NK-92 (cell line): Measurements from ENCODE around the gene PLIN3.
"Not testable (repeated sequence)": the region's sequence is repeated elsewhere in the genome, so short reads cannot be mapped to it uniquely, and the experiment has no call there.

Experiments
- DNase-seq: peaks from one replicate; lab custom pipeline; 2025; ENCODE audit not compliant: unreplicated experiment; lab: John Stamatoyannopoulos, UW

The PLIN3 gene

DNA sequence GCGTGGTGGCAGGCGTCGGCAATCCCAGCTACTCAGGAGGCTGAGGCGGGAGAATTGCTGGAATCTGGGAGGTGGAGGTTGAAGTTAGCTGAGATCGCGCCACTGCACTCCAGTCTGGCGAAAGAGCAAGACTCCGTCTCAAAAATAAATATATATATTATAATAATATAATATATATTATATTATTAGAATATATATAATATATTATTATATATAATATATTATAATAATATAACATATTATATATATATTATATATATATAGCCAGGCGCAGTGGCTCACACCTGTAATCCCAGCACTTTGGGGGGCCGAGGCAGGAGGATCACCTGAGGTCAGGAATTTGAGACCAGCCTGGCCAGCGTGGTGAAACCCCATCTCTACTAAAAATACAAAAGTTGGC lies 25.5 kb upstream of the PLIN3 start:
- DNase-seq, result not testable (repeated sequence)

DNA sequence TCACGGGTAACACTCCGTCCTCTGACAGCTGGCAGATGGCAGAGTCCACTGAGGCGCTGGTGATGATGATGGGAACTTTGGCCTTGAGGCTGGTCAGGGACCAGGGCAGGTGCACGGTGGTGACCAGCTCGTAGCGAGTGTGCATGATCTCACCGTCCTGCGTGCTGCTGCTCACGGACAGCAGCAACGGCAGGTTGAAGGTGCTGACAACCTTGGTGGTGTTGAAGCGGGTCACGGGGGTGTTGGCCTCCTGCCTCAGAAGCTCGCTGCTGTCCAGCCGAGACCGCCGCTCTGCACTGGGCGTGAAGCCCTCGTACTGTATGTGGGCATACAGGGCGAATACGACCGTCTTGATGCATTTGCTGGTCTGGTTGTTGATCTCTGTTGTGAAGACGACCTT lies 23.6 kb upstream of the PLIN3 start:
- no peak for DNase-seq

DNA sequence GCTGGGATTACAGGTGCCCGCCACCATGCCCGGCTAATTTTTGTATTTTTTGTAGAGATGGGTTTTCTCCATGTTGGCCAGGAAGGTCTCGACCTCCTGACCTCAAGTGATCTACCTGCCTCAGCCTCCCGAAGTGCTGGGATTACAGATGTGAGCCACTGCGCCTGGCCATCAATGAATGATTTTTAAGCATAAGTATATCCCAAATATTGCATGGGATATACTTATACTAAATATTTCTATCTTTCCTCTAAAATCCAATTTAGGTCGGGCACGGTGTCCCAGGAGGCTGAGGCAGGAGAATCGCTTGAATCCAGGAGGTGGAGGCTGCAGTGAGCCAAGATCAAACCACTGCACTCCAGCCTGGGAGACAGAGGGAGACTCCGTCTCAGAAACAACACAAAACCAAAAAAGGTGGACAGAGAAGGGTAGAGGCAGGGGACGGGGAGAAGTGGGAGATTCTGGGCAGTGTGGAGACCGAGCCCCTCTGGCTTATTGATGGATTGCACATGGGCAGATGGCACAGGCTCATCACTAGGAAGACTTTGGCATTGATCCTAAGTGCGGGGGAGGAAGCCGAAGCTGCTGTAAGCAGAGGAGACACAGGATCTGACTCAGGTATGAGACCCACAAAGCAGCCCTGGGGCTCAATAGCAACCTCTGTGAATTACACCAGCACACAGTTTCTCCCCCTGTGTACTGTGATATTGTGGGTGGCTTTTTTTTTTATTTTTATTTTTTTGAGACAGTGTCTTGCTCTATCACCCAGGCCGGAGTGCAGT lies 21.8 kb upstream of the PLIN3 start:
- no peak for DNase-seq

DNA sequence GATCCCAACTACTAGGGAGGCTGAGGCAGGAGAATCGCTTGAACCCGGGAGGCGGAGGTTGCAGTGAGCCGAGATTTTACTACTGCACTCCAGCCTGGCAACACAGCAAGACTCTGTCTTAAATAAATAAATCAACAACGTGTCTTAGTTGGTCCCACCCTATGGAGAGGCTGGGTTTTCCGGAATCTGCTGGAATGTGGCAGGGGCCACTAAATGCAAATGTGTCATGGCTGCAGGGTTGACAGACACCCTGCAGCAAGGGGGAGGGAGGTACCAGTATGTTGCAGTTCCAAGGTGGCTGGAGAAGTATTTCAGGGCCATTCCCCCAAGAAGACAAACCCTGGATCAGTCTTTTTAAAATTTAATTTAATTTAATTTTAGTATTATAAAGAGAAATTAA lies 20.3 kb upstream of the PLIN3 start:
- not testable (repeated sequence) for DNase-seq

DNA sequence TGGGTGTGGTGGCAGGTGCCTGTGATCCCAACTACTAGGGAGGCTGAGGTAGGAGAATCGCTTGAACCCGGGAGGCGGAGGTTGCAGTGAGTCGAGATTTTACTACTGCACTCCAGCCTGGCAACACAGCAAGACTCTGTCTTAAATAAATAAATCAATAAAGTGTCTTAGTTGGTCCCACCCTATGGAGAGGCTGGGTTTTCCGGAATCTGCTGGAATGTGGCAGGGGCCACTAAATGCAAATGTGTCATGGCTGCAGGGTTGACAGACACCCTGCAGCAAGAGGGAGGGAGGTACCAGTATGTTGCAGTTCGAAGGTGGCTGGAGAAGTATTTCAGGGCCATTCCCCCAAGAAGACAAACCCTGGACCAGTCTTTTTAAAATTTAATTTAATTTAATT lies 17.5 kb upstream of the PLIN3 start:
- DNase-seq, result not testable (repeated sequence)

DNA sequence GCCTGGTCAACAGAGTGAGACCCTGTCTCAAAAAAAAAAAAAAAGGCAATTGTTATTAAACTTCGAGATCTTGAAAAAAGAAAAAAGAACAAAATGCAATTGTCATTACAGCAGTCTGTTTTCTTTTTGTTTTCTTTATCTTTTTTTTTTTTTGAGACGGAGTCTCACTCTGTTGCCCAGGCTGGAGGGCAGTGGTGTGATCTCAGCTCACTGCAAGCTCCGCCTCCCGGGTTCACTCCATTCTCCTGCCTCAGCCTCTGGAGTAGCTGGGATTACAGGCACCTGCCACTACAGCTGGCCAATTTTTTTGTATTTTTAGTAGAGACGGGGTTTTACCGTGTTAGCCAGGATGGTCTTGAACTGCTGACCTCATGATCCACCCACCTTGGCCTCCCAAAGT lies 15.4 kb upstream of the PLIN3 start:
- not testable (repeated sequence) for DNase-seq

DNA sequence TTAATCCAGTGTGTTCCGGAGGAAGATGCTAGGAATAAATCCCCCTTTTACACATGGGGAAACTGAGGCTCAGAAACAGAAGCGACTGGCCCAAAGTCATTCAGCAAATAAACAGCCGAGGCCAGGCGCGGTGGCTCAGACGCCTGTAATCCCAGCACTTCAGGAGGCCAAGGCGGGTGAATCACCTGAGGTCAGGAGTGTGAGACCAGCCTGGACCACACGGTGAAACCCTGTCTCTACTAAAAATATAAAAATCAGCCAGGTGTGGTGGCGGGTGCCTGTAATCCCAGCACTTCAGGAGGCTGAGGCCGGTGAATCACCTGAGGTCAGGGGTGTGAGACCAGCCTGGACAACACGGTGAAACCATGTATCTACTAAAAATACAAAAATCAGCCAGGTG lies 11.6 kb upstream of the PLIN3 start:
- DNase-seq, result no peak

DNA sequence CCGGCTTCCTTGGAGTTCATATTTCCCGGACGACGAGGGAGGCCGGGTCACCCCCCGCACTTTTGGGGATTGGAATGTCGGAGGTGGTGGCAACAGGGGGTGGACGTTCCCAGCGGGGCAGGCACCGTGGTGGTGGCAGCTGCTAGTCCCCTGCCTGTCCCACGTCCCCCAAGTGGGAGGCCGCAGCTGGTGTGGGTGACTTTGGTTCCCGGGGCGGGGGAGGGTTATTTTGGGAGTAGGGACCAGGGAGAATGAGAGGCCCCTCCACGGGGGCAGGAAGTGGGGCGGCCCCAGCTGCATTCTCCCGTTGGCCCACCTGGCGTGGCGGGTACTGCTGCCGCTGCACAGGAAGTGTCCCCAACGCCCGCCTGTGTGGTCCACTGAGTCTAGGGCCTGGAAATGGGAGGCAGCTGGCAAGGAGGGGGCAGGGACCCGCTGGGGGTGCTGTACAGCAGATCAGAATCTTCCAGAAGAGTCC lies 11.1 kb upstream of the PLIN3 start:
- no peak for DNase-seq

DNA sequence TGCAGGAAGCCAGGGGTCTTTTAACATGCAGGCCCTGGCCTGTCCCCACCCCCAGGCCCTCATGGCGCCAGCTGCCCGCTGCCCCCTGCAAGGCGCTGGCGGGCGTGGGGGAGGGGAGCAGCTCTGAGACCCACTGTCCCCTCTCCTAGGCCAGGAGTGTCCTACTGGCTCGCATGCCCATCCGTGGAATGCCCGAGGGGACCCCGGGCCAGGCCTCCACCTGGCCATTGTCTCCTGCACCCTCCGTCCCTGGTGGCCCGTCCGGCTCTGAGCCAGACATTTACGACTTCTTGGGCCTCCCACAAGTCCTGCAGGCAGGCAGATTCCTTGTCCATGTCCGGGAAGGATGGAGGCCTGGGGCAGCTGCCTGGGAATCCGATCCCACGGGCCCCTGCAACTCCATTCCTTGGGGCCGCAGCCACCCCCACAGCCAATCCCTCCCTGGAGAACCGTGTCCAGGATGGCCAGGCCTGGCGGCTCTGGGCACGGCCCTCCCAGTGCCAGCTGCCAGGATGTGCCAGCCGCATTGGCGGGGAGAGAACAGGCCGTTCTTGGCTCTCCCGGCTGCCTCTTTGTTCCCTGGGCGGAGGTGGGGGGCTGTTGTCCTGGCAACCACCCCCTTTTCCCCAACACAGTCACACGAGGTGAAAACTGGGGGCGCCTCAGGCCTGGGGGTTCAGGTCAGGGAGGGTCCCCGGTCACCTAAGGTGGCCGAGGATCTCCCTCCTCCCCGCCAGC lies 10.5 kb upstream of the PLIN3 start:
- DNase-seq, result no peak

DNA sequence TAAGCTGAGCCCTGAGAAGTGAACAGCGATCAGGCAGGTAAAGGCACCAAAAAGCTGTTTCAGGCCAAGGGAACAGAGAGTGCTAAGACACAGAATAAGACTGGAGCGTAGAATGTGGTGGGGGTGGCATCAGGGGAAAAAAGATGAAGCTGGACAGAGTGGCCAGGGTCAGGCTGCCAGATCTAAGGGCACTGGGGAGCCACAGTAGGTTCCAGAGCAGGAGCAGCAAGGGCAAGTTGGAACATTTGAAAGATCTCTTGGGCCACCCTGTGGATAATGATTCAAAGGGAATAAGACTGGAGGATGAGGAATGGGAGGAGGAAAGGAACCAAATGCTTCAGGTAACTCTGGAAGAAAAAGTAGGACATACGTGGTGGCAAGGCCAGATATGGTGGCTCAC lies 6.5 kb upstream of the PLIN3 start:
- DNase-seq, result no peak

DNA sequence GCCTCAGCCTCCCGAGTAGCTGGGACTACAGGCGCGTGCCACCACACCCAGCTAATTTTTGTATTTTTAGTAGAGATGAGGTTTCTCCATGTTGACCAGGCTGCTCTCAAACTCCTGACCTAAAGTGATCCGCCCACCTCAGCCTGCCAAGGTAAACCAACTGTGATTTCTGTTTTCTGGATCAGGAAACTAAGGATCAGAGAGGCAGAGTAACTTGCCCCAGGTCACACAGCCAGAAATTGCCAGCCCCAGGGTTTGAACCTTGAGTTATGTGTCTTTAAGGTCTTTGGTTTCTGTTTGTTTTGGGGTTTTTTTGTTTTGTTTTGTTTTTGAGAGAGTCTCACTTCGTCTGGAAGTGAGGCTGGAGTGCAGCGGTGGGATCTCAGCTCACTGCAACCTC lies 4.2 kb upstream of the PLIN3 start:
- no peak for DNase-seq

DNA sequence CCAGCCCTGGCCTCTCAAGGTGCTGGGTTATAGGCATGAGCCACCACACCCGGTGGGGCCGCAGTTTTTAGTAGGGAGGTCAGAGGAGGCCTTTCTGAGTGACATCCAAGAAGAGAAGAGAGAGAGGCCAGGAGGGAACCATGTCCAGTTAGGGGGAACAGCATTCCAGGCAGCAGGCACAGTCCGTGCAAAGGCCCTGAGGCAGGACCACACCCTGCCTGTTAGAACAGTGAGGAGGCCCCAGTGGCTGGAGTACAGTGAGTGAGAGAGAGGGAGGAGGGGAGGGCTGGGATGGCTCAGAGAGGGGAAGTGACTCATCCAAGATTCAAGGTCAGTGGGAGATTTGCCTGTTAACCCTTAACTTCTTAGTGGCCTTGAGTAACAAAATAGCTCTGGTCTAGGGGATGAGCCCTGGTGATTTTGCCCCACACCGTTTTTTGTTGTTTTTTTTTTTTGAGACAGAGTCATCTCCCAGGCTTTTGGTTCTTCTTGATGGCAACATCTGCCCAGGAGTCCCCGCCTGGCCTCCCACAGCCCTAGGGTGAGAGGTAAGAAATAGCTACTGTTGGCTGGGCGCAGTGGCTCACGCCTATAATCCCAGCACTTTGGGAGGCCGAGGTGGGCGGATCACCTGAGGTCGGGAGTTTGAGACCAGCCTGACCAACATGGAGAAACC lies 2.7 kb upstream of the PLIN3 start:
- DNase-seq, result no peak

DNA sequence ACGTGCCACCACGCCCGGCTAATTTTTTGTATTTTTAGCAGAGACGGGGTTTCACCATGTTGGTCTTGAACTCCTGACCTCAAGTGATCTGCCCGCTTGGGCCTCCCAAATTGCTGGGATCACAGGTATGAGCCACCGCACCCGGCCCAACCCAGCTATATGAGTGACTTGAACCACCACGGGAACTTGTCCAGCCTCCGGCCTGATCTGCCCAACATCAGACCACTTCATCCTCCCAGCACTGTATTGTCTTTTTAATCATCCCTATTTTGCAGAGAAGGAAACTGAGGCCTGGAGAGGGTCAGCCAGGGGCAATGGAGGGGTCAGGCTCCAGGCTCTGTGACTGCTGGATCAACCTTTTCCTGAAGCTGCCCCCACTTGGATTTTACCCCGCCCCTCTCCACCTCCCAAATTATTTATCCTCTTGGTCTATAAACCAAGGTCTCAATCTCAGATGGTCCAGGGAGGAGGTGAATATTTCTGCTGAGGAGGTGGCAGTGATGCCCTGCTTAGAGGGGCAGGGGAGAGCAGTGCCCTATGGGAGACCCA lies 893 bp upstream of the PLIN3 start:
- no peak for DNase-seq

DNA sequence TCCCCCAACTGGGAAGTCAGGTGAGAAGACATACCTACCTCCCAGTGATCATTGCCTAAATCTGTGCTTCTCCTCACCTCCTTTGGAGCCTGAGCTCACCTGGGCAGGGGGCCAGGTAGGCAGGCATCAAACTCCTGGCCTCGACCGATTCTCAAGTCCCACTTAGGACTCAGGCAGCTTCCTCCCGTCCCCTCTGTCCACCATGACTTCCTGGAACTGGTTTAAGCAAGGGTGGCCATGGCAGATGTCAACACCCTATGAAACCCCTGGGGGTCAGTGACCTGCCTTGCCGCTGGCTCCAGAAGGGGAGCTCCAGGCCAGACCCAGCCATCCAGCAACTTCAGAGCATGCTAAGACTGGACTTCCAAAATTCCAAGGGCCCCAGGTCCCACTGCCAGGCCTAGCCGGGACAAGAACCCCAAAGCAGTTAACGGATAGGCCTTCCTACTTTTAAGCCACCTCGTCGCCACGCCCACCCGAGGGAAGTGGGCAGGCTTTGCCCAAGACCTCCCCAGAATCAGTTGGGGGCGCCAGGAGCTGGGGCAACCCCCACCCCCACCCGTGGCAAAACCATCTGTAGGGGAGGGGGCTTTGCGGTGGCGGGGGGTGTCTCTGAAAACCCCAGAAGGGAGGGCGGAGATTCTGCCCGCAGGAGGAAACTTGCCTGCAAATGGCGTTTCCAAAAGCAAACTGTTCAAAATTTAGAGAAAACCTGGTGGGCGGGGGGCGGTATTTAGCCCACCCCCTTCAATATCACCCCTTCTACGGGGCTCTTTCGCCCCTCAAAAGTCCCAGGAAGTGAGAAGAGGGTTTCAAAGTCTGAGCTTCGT lies 657 bp downstream of the PLIN3 start:
- no peak for DNase-seq

DNA sequence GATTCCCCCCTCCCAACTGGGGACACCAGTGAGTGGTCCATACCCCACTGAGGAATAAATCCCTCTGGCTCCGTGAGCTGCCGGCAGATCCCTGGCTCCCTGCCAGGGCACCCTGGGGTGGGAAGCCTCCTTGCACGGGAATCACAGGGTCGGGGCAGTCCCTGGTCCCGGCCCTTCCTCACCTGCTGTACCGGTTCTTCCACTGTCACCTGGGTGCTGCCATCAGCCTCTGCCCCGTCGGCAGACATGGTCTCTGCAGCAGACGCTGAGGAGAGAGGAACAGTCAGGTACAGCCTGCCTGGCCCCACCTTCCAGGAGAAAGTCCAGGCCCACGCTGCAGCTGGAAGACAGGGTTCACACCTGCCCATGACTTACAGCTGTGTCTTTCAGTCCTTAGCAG lies 6.3 kb downstream of the PLIN3 start:
- DNase-seq, result no peak

DNA sequence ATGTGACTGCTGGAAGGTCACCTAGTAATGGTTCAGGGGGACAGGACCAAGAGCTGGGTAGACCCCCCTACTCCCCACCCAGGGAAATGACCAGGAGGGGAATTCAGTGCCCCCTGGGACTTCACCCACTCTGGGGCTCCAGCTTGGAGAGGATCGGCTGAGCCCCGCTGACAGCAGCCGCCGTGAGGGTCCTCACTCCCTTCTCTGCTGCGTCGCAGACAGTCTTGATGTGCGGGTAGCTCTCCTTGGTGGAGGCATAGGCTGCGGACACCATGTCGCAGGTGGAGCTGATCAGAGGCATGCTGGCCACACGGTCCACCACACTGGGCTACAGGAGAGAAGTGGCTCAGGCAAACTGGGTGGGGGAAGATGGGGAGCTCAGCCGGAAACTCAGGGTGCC lies 7.8 kb downstream of the PLIN3 start:
- no peak for DNase-seq

DNA sequence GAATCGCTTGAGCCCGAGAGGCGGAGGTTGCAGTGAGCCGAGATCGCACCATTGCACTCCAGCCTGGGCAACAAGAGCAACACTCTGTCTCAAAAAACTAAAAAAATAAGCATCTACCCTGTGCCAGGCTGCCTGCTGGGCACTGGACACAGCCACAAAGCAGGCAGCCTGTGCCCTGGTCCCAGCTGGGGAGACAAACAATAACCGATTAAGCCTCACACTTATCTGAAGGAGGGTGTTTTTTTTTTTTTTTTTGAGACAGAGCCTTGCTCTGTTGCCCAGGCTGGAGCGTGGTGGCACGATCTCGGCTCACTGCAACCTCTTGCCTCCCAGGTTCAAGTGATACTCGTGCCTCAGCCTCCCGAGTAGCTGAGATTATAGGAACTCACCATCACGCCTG lies 11.0 kb downstream of the PLIN3 start:
- not testable (repeated sequence) for DNase-seq

DNA sequence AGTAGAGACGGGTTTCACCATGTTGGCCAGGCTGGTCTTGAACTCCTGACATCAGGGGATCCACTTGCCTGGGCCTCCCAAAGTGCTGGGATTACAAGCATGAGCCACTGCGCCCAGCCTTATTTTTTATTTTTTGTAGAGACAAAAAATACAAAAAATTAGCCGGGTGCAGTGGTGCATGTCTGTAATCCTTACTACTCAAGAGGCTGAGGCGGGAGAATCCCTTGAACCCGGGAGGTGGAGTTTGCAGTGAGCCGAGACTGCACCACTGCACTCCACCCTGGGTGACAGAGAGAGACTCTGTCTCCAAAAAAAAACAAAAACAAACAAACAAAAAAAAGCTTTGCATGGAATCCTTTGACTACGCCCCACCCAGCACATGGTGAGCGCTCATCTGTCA lies 14.0 kb downstream of the PLIN3 start:
- DNase-seq, result not testable (repeated sequence)

DNA sequence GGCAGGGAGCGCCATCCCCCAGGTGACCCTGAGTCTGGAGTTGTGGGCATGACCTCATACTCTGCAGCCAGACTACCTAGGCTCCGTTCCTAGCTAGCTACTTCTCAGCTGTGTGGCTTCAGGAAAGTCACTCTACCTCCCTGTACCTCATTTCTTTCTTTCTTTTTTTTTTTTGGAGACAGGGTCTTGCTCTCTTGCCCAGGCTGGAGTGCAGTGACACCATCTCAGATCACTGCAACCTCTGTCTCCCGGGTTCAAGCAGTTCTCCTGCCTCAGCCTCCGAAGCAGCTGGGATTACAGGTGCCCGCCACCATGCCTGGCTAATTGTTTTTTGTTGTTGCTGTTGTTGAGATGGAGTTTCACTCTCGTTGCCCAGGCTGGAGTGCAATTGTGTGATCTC lies 15.0 kb downstream of the PLIN3 start:
- no peak for DNase-seq

DNA sequence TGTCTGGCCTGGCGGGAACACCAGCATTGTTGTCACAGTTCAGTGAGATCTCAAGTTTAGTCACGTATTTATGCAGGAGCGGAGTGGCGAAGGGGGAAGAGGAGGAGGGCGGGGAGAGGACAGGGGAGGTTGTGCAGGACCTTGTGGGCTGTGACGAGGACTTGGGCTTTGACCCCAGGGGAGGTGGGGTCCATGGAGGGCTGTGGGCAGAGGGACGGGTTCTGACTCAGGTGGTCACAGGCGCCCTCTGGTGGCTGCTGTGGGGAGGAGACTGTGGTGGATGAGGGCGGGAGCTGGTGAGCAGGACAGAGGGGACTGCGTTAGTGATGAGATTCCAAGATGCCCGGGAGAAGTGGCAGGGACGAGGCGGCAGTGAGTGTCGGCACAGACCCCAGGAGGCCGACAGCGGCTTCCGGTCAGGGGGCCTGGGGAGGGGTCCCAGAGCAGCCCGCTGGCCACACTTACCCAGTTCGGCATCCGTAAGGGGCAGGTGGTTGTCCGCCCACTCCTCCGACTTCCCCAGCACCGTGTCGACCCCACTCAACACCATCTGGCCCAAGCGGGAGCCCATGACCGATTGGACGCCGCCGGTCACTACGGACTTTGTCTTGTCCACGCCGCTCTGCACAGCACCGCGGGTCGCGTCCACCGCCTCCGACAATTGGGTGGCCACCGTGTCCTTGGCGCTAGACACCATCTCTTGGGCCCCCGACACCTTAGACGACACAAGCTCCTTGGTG lies 15.7 kb downstream of the PLIN3 start:
- DNase-seq, result no peak
